ENCODE measurements around the gene ARHGEF4. TPM values are rescaled to one million over a fixed set of nuclear protein-coding genes. Genes with fewer than 3 reads are reported as not detected.

Gene ARHGEF4
- total RNA-seq, 4 donors from 2014 or later, result 23.7 to 51.5 (median 37.1) TPM

GRCh38 chr2:131043199-131044074, 206.7 kb downstream of the ARHGEF4 start:
- no peak for DNase-seq (ENCODE audit: extremely low spot score)

GRCh38 chr2:131044075-131044756, 207.5 kb downstream of the ARHGEF4 start:
- intact Hi-C loops (cut with DNase I), result no loop called here
- 82% methylated on average over 22 of the region's 24 CpGs for WGBS
- peaks cover 0 to 20% (median 5%) of the 10 kb centered on the region in 4 donors for H3K4me1 ChIP-seq
- H3K9me3 ChIP-seq, result no peaks in the 10 kb centered on the region
- TF ChIP-seq CTCF (IDR thresholded peaks at IDR 0.05) (no peak), EP300 (IDR thresholded peaks at IDR 0.05) (no peak), POLR2A (IDR thresholded peaks at IDR 0.05; ENCODE audit: low read depth) (no peak), POLR2AphosphoS5 (IDR thresholded peaks at IDR 0.05) (no peak)
- no peaks in the 10 kb centered on the region for H3K27me3 ChIP-seq
- no peak overlapping the region for H3K27ac ChIP-seq (replicated peaks in 1 of 4)
- no peak overlapping the region for H3K4me3 ChIP-seq
- no peak for DNase-seq (ENCODE audit: extremely low spot score)
- peaks cover 12 to 92% (median 44%) of the 10 kb centered on the region in 4 donors for H3K36me3 ChIP-seq

More at GRCh38 chr2:131043199-131044074, 206.7 kb downstream of the ARHGEF4 start:
- Histone ChIP-seq H3K4me3 (no peak overlapping the region), H3K9me3 (no peaks in the 10 kb centered on the region), H3K27me3 (no peaks in the 10 kb centered on the region), H3K4me1 (peaks cover 0 to 20% (median 5%) of the 10 kb centered on the region in 4 donors), H3K27ac (replicated peaks in 1 of 4) (no peak overlapping the region), H3K36me3 (peaks cover 12 to 84% (median 36%) of the 10 kb centered on the region in 4 donors)
- WGBS, result 83% methylated on average over 13 of the region's 18 CpGs
- intact Hi-C loops (cut with DNase I), result no loop called here
- TF ChIP-seq EP300 (IDR thresholded peaks at IDR 0.05), result no peak
- TF ChIP-seq POLR2AphosphoS5 (IDR thresholded peaks at IDR 0.05), result no peak
- TF ChIP-seq CTCF (IDR thresholded peaks at IDR 0.05), result no peak
- TF ChIP-seq POLR2A (IDR thresholded peaks at IDR 0.05; ENCODE audit: low read depth), result no peak

GRCh38 chr2:131044757-131045150, 208.0 kb downstream of the ARHGEF4 start:
- intact Hi-C loops (cut with DNase I), result no loop called here
- Histone ChIP-seq H3K4me3 (no peak overlapping the region), H3K27me3 (no peaks in the 10 kb centered on the region), H3K36me3 (peaks cover 14 to 95% (median 49%) of the 10 kb centered on the region in 4 donors), H3K4me1 (peaks cover 0 to 19% (median 5%) of the 10 kb centered on the region in 4 donors), H3K9me3 (no peaks in the 10 kb centered on the region), H3K27ac (replicated peaks in 1 of 4) (no peak overlapping the region)
- TF ChIP-seq CTCF (IDR thresholded peaks at IDR 0.05) (no peak), POLR2A (IDR thresholded peaks at IDR 0.05; ENCODE audit: low read depth) (no peak), POLR2AphosphoS5 (IDR thresholded peaks at IDR 0.05) (no peak), EP300 (IDR thresholded peaks at IDR 0.05) (no peak)
- 84% methylated on average over 8 of the region's 11 CpGs for WGBS
- no peak for DNase-seq (ENCODE audit: extremely low spot score)

- Histone ChIP-seq H3K4me3 (no peak overlapping the region), H3K27me3 (no peaks in the 10 kb centered on the region), H3K27ac (replicated peaks in 1 of 4) (no peak overlapping the region), H3K9me3 (no peaks in the 10 kb centered on the region), H3K36me3 (peaks cover 20 to 95% (median 56%) of the 10 kb centered on the region in 4 donors), H3K4me1 (peaks cover 0 to 12% (median 1%) of the 10 kb centered on the region in 4 donors)
- DNase-seq (ENCODE audit: extremely low spot score), result no peak
- TF ChIP-seq EP300 (IDR thresholded peaks at IDR 0.05), result no peak
- no peak for TF ChIP-seq POLR2A (IDR thresholded peaks at IDR 0.05; ENCODE audit: low read depth)
- TF ChIP-seq CTCF (IDR thresholded peaks at IDR 0.05), result no peak
- WGBS, result 89% methylated on average over 3 of the region's 8 CpGs
- intact Hi-C loops (cut with DNase I), result no loop called here
Observed at GRCh38 chr2:131045286-131046027, 208.7 kb downstream of the ARHGEF4 start.
